CD4-positive, alpha-beta T cell treated with Interleukin-2 at 100 ng/mL for 4 hours (primary cell): ENCODE data around the gene LRRK1.

ENCODE experiments used
- DNase-seq: peaks from one replicate; pipeline ENCODE4 v3.0.0-alpha.2; 2020; ENCODE audit warnings: low spot score

Gene LRRK1

DNA sequence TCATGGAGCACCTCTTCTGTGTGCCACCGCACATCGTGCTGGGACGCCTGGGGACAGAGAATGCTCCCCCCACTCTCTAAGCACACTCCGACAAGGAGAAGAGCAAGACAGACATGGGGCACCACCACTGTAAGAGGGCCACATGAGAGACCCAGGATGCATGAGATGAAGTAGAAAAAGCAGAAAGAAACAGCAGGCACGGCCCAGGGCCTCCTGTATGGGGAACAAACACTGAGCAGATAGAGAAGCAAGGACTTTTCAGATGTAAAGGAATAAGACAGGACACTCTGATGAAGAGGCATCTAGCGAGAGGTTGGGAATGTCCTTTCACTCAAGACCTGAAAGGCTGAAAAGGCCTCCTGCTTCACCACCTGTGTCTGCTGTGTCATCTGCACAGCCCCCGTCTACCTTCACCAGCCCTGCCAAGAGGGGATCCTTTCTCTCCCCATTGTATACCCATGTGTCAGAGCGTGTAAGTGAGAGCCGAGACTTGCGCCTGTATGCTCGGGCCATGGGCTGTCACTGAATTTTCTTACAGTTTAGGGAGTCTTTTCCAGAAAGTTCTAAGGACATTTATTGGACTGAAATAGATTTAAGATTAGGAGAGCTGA, 125.6 kb downstream of the LRRK1 start:
- no peak for DNase-seq

DNA sequence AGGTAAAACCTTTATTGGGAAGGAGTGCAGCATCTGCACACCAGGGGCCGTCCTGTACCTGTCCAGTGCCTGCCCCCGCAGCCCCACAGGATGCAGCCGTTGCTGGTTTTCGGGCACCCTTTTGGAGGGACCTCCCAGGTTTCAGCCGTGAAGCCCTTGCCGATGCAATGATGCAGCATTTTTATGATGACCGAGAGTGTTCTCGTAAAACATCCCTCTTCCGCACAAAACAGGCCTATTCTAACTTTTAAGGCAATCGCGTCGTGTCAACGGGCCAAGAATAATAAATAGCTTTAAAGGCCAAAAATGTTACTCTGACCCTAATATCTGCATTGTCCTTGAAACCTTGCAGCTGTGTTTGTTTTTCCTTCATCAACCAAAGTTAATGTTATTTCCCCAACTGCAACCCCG, 126.1 kb downstream of the LRRK1 start:
- DNase-seq: no peak

DNA sequence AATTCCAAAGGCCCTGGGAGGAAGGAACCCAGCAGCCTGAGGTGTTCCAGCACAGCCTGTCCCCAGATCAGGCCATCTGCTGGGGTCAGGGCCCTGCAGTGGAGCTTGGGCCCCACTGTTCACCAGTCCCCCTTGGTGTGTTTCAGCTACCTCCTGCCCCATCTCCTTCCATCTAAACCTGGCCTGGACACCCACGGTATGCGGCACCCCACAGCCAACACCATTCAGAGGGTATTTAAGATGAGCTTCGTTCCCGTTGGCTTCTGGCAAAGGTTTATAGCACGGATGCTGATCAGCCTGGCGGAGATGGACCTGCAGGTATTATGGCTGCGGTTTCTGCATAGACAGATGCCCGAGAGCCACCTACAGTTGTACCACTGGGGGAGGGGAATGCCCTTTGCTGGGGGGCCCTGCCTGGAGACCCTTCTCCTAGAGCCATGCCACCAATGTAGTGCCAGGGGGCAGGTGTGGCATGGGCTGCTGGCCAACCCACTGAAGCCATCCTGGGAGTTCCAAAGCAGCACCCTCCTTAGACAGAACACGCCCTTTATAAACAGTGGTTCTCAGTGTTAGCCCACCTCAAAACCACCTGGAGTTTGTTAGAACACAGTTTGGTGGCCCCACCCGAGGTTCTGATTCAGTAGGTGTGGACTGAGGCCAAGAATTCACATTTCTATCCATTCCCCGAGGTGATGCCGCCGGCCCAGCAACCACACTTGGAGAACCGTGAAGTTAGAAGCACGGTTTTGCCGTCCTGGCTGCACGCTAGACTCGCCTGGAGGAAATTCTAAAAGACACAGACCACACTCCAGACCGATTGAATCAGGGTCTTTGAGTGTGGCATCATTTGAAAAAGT, 126.9 kb downstream of the LRRK1 start:
- DNase-seq: no peak

DNA sequence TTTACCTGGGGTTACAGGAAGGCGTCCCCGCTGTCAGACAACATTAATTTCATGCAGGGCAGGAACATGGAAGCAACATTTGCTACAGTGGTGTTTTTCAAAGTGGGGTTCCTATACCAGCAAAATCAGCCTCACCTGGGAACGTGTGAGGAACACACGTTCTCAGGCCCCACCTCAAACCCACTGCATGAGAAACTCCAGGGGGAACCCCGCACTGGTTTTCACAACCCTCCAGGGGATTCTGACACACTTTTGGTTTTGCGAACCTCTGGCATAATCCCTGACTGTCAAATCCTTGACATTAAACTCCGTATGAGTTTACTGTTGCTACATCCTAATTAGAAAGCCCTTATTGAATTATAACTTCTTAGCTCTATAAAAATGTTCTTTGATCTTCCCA, 127.7 kb downstream of the LRRK1 start:
- DNase-seq: no peak

DNA sequence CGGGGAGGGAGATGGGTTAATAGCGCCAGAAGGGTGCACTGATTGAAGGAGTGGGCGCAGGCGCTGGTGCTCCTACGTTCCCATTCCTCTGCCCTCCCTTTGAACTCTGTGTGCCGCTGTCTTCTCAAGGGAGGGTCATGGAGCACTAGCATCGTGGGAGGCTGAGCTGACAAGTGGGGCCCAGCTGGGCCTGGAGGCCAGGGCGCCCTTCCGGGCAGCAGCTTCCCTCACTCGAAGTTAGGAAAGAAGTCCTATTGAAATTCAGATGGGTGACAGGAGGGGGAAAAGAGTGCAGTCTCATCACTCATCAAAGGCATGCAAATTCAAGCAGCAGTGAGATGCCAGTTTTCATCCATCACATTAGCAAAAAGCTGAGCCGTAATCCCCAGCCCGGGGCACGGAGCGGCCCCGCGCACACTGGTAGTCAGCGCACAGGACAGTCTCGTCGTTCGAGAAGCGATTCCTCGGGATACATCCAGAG, 128.2 kb downstream of the LRRK1 start:
- no peak for DNase-seq

DNA sequence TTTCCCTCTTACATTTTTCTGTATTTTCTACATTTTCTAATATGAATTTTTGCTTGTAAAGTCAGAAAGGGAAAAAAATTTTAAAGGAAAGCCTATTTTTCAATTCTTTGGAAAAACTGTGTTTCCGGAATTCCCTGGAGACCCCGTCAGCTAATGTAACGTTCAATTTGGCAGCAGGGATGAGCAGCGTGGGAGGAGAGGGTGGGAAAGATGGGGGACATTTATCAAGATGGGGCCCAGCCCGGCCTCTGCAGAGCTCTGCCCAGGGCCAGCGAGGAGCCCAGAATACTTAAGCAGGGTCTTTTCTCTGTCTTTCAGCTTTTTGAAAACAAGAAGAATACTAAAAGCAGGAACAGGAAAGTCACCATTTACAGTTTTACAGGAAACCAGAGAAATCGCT, 129.0 kb downstream of the LRRK1 start:
- DNase-seq: no peak

DNA sequence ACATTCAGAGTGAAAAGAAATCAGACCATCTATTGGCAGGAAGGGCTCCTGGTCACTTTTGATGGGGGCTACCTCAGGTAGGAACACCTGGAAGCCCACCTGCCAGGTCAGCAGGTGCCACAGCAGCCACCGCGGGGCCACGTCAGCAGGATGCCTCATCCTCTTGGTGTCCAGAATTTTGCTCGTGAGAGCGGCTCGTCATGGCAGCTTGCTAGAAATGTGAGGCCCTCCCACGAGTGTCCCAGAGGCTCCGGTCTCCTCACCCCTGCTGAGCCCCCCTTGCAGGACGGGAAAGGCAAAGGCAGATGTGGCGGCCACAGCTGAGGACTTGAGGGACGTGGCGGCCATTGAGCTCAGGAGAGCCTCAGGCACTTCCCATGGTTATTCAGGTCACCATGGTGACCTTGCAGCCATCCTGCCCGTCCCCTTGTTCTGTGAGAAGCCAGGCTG, 129.4 kb downstream of the LRRK1 start:
- no peak for DNase-seq

DNA sequence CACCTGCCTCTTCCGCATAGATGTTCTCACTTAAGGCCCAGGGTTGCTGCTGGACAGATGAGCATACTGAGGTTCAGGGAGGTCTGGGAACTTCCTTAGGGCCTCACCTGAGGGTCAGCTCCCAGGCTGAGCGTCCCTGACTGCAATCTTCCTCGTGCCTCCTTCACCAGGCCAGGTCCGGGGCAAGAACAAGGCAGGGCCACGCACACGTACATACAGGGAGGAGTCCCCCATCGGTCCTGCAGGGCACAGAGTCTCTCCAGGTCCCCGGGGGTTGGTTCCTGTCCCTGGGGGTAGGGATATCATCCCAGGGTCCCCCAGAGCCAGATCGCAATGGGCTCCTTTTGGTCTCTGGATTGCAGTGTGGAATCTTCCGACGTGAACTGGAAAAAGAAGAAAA, 130.1 kb downstream of the LRRK1 start:
- DNase-seq: no peak

DNA sequence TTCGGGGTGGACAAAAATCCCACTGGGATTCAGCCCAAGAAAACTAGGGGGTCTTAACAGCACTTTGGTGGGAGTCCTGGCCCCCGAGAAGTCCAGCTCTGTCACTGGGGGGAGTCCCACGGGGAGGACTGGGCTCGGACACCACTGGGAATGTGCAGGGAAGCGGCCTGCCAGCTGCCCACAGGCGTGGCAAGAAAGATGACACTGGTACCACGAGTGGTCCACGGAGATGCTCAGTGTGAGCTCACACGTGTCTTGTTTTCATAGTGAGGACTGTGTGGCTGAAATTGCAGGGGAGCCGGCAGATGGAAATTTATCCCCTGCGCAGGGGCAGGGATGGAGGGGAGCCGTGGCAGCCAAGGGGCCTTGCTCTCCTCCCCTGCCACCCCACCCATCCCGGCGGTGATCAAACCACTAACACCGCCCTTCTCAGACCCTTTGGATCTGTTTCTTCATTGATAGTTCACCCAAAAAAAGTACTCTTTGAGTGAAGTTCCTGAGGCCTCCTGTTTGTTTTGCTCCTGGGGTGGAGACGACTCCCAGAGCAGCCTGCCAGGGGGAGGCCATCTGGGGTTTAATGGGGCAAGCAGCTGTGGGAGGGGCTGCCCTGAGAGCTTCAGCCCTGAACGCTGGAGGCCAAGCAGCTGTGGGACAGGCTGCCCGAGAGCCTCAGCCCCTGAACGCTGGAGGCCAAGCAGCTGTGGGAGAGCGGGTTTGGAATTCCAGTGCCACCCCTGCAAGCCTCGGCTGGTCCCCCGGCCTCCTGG, 130.9 kb downstream of the LRRK1 start:
- no peak for DNase-seq

DNA sequence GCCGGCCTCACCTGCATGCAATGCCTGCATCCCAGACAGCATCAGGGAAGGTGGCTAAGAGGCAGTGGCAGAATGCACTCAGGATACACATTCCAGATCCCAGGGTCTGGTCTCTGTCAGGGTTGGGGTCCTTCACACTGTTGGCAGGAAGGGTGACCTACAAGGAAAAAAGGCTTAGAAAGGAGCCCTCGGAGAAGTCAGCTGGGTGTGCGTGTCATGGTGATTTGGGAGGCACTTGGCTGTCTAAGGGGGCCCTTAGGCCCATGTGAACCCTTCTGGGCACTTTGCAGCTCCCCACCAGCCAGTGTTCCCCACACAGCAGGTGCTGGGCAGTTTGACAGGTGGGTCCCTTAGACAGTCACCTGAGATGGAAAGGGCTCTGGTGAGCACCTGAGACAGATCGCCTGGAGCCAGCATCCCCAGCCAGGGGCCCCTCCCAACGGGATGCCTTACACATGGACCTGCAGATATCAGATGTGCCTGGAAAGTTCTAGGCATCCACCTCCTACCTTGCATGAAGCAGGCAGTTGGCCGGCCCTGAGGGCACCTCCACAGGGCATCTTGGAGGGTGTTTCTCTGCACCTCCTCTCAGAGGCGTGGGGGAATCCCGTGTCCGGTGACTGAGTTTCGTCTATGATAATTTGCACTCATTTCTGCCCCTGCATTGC, 131.6 kb downstream of the LRRK1 start:
- DNase-seq: no peak

DNA sequence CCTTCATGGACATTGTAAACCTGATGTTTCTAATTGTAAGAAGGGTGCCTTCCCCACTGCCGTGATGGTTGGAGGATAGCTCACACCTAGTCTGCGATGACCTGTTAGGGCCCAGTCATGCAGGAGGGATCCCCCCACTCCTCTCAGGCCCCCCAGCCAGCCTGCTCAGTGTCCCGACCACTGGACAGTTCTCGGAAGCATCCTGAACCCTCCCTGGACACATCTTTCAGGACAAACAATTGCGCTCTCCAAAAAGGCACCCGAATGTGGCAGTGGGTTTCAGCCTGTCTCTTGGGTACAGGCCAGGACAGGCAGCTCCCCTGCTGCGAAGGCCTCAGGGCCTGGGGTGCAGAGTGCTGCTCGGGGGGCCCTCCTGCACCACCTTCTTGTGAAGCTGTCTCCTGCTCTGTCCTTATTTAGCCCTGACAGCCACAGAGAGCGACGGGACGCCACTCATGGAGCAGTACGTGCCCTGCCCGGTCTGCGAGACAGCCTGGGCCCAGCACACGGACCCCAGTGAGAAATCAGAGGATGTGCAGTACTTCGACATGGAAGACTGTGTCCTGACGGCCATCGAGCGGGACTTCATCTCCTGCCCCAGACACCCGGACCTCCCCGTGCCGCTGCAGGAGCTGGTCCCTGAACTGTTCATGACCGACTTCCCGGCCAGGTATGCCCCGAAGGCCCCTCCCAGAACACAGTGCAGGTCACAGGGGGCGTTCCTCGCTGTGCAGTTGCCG, 132.3 kb downstream of the LRRK1 start:
- DNase-seq: no peak

DNA sequence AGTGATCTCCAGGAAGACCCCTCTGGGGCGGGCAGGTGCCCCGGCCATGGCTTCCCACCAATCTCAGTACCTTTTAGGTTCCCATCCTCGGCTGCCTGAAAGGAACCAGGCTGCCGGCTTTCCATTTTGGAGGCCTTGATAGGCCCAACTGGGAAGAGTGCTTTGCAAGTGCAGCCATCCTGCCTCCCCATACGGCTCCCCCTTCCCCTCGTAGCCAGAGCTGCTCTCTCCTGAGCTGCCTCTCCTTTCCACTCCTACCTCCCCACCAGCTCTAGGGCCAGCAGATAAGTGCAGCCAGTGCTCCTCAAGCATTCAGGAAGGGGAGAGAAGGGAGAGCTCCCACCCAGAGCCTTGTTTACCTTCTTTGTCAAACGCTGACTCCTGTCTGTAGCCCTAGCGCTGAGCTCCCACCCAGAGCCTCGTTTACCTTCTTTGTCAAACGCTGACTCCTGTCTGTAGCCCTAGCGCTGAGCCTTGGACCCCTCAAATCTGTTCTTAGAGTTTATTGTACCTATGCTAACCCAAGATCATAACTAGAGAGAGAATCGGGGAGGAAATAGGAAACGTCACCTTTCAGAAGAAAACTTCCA, 133.0 kb downstream of the LRRK1 start:
- DNase-seq: no peak

DNA sequence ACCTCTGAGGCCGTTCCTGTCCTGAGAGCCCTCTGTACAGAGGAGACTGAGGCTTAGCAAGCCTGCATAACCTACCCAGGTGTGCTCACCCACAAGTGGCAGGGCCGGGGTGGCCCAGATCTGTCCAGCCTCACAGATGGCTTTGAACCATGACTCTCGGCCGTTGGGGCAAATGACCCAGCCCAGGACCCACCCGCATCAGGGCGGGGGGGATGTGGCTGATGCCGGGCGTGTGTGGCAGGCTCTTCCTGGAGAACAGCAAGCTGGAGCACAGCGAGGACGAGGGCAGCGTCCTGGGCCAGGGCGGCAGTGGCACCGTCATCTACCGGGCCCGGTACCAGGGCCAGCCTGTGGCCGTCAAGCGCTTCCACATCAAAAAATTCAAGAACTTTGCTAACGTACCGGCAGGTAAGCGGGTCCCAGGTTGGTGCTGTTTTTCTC, 133.5 kb downstream of the LRRK1 start:
- no peak for DNase-seq

DNA sequence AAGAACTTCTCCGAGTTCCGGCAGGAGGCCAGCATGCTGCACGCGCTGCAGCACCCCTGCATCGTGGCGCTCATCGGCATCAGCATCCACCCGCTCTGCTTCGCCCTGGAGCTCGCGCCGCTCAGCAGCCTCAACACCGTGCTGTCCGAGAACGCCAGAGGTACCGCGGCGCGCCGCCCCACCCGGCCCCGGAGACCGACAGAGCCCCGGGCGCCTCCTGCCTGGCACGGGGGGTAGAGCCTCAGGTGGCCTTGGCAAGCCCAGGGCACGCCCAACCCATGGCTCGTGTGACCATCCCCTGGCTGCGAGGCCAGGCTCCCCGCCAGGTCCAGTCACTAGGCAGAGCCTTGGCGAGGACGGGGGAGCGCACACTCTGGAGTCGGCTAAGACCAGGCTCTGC, 134.1 kb downstream of the LRRK1 start:
- no peak for DNase-seq

DNA sequence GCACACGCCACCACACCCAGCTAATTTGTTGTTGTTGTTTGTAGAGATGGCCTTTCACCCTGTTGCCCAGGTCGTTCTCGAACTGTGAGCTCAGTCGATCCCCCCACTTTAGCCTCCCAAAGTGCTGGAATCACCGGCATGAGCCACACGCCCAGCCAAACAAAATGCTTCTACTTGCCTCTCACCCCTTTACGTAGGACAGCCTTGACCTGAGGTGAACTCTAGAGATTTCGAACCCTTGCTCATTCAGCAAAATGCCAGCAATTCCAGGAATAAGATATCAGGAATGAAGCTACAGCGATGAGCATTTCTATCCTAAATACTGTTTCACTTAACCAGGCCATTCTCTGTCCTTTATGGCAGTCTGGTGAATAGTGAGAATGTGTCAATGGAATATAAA, 135.0 kb downstream of the LRRK1 start:
- no peak for DNase-seq

DNA sequence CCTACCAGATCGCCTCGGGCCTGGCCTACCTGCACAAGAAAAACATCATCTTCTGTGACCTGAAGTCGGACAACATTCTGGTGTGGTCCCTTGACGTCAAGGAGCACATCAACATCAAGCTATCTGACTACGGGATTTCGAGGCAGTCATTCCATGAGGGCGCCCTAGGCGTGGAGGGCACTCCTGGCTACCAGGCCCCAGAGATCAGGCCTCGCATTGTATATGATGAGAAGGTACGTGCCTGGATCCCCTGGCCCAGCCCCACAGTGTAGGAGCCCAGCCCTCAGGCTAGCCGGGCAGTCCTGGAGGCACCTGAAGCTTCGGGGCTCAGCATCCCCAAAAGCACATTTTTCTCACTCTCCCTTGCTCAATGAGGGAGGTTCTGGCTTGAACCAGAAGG, 135.8 kb downstream of the LRRK1 start:
- no peak for DNase-seq

DNA sequence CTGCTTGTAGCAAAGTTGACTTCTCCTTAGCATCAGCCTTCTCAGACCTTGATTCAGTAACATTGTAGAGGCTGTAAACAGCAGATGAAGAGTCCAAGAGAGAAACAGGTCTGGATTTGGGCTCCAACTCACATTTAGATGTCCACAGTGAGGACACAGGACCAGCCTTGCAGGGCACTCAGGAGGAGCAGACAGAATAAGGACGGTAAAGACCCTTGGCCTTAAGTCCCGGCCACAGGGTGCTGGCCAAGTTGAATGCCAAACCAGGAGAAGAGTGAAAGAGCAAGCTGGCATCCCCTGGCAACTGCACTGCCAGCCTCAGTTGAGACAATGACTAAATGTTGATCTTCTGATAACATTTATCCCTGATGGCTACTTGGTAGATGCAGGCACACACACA, 136.3 kb downstream of the LRRK1 start:
- no peak for DNase-seq

DNA sequence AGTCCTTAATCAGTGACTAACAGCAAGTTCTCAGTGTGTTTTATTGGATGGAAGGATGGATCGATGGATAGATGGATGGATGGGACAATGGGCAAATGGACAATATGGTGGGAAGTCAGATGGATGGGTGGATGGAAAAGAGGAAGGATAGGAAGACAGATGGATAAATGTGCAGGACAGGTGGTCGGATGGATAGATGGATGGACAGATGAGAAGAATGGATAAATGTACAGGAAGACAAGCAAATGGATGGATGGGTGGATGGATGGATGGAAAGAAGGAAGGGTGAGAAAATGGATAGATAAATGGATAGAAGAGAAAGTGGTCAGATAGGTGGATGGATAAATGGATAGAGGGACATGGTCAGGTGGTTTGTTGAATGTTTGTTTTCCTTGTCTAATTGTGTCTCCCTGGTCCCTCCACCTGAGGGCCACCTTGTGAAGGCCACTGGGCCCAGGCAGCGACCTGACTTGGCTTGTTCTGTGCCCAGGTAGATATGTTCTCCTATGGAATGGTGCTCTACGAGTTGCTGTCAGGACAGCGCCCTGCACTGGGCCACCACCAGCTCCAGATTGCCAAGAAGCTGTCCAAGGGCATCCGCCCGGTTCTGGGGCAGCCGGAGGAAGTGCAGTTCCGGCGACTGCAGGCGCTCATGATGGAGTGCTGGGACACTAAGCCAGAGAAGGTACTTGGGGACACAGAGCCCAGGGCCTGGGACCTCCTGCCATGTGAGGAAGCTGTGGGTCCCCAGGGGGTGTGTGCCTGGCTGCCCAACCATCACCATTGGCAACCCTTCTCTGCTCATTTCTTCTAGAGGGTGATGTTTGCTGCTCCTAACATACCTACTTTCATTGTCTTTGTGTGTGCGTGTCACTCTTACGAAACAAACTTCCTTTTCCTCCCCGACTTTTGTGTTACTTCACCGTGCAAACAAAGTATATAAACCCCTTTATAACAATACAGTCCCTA, 137.5 kb downstream of the LRRK1 start:
- no peak for DNase-seq

DNA sequence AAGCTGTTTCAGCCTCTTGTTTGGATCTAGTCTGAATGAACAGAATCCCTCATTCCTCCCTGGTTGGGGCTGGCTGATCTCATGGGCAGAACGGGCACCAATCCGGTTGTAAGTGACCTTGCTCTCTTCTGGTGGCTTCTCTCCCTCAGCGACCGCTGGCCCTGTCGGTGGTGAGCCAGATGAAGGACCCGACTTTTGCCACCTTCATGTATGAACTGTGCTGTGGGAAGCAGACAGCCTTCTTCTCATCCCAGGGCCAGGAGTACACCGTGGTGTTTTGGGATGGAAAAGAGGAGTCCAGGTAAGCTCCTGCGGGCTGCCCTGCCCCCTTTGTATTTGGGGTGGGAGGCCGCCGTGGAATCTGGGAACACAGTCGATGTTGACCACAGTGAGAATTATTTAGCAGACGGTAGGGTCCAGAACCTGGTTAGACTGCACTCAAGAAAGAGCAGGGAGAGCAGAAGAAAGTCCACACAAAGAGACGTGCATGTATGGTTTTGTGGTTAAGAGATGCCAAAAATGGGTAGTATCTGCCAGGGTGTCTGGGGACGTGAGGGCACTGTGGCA, 138.8 kb downstream of the LRRK1 start:
- DNase-seq: no peak

DNA sequence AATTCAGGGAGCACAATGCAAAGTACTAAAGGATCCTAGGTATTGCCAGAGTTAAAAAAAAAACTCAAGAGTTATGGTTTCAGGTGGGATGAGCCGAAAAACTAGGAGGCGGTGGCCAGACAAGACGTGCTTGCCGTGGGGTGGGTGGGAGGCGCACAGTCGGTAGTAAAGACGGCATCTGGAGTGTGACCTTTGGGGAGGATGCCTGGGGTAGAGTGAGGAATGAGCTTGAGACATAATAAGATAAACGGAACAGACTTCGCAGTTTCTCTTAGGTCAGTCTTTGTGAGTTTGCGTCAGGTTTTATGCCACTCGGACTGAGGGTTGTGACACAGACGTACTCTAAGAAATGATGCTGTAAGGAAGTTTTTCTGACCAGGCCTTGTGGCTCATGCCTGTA, 139.6 kb downstream of the LRRK1 start:
- no peak for DNase-seq
